ENCODE data around the gene S100A16.
"Not testable (repeated sequence)": the region's sequence is repeated elsewhere in the genome, so short reads cannot be mapped to it uniquely, and the experiment has no call there.

GRCh38 chr1:153640213-153640612 lies 27.3 kb upstream of the S100A16 start:
- not testable (repeated sequence) for TF ChIP-seq POLR2AphosphoS5 (IDR thresholded peaks at IDR 0.05; ENCODE audit: insufficient read depth in 1 of 2, low read depth in 1 of 2); CTCF (IDR thresholded peaks at IDR 0.05)
